ENCODE results near the gene ARRDC1.
"Not testable (repeated sequence)": the region's sequence is repeated elsewhere in the genome, so short reads cannot be mapped to it uniquely, and the experiment has no call there.

ARRDC1 gene

GRCh38 chr9:137611623-137612609 is 6.4 kb downstream of the ARRDC1 start:
- peak overlapping the region; percentile 99 for H3K27ac ChIP-seq
- peak; percentile 96 for DNase-seq (ENCODE audit: low read depth, low spot score)

- DNase-seq (ENCODE audit: low read depth, low spot score): no peak
- peak overlapping the region; percentile 99 for H3K27ac ChIP-seq
Measured at GRCh38 chr9:137612741-137613142, 7.3 kb downstream of the ARRDC1 start.

GRCh38 chr9:137613259-137613658 is 7.8 kb downstream of the ARRDC1 start:
- no peak for DNase-seq (ENCODE audit: low read depth, low spot score)
- peak overlapping the region; percentile 99 for H3K27ac ChIP-seq

- no peak for DNase-seq (ENCODE audit: low read depth, low spot score)
- H3K27ac ChIP-seq: peak overlapping the region; percentile 99
Measured at GRCh38 chr9:137613738-137614523, 8.4 kb downstream of the ARRDC1 start.

- peak overlapping the region; percentile 99 for H3K27ac ChIP-seq
- DNase-seq (ENCODE audit: low read depth, low spot score): no peak
Measured at GRCh38 chr9:137614631-137615386, 9.3 kb downstream of the ARRDC1 start.

- H3K27ac ChIP-seq: peak overlapping the region; percentile 99
- DNase-seq (ENCODE audit: low read depth, low spot score): no peak
Measured at GRCh38 chr9:137615387-137615871, 9.9 kb downstream of the ARRDC1 start.

GRCh38 chr9:137618105-137619067 is 12.9 kb downstream of the ARRDC1 start, which contains the start of gene EHMT1:
TSS of gene EHMT1 (plus strand) at chr9:137619005. CDS start at chr9:137619029, 24 bp downstream.
- no peak for DNase-seq (ENCODE audit: low read depth, low spot score)
- H3K27ac ChIP-seq: peak within 1 kb of the TSS; percentile 99

- DNase-seq (ENCODE audit: low read depth, low spot score): no peak
- peak overlapping the region; percentile 99 for H3K27ac ChIP-seq
Measured at GRCh38 chr9:137619240-137620047, 14.0 kb downstream of the ARRDC1 start.

- DNase-seq (ENCODE audit: low read depth, low spot score): no peak
- H3K27ac ChIP-seq: peak overlapping the region; percentile 99
Measured at GRCh38 chr9:137620048-137620405, 14.5 kb downstream of the ARRDC1 start.

- no peak overlapping the region for H3K27ac ChIP-seq
- no peak for DNase-seq (ENCODE audit: low read depth, low spot score)
Measured at GRCh38 chr9:137620581-137620980, 15.1 kb downstream of the ARRDC1 start.

GRCh38 chr9:137621131-137621757 is 15.8 kb downstream of the ARRDC1 start:
- DNase-seq (ENCODE audit: low read depth, low spot score): no peak
- no peak overlapping the region for H3K27ac ChIP-seq

GRCh38 chr9:137622211-137622610 is 16.7 kb downstream of the ARRDC1 start:
- not testable (repeated sequence) for H3K27ac ChIP-seq

GRCh38 chr9:137626464-137626863 is 21.0 kb downstream of the ARRDC1 start:
- no peak overlapping the region for H3K27ac ChIP-seq

More at GRCh38 chr9:137622211-137622610, 16.7 kb downstream of the ARRDC1 start:
- not testable (repeated sequence) for DNase-seq (ENCODE audit: low read depth, low spot score)

GRCh38 chr9:137627406-137627805 is 21.9 kb downstream of the ARRDC1 start:
- not testable (repeated sequence) for H3K27ac ChIP-seq; DNase-seq (ENCODE audit: low read depth, low spot score)

More at GRCh38 chr9:137626464-137626863, 21.0 kb downstream of the ARRDC1 start:
- DNase-seq (ENCODE audit: low read depth, low spot score): no peak

- no peak for DNase-seq (ENCODE audit: low read depth, low spot score)
- no peak overlapping the region for H3K27ac ChIP-seq
Measured at GRCh38 chr9:137630126-137630525, 24.6 kb downstream of the ARRDC1 start.

- DNase-seq (ENCODE audit: low read depth, low spot score): no peak
- H3K27ac ChIP-seq: no peak overlapping the region
Measured at GRCh38 chr9:137630679-137631078, 25.2 kb downstream of the ARRDC1 start.

All from epithelial cell of prostate (primary cell).